COR-L47 (cell line): ENCODE data around the gene HOXB1.
"Not testable (repeated sequence)": the region's sequence is repeated elsewhere in the genome, so short reads cannot be mapped to it uniquely, and the experiment has no call there.

Source experiments
- DNase-seq: peaks from one replicate; lab custom pipeline; 2025; lab: John Stamatoyannopoulos, UW

The HOXB1 gene

GRCh38 chr17:48494335-48494734 lies 36.5 kb downstream of the HOXB1 start:
- no peak for DNase-seq

- peak; percentile 87 for DNase-seq
Observed at GRCh38 chr17:48492401-48493298, 38.2 kb downstream of the HOXB1 start.

DNA sequence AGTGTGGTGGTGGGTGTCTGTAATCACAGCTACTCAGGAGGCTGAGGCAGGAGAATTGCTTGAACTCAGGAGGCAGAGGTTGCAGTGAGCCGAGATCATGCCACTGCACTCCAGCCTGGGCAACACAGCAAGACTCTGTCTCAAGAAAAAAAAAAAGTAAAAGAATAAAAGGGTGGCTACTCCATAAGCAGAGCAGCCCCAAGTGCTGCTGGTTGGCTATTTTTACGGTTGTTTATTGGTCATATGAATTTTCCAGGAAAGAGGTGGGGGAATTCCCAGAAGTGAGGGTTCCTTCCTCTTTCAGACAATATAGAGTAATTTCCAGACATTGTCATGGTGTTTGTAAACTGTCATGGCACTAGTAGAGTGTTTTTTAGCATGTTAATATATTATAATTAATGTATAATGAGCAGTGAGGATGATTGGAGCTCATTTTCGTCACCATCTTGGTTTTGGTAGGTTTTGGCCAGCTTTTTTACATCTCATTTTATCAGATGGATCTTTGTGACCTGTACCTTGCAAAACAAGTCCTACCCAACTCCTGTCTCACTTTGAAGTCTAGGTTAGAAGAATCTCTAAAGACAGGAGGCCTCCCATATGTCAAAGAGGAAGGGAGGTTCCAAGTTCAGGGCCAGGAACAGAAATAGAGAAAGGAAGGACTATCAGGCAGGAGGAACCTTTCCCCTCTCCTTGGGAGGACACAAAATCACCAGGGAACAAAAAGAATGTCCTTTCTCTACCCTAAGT lies 39.1 kb downstream of the HOXB1 start:
- no peak for DNase-seq

DNA sequence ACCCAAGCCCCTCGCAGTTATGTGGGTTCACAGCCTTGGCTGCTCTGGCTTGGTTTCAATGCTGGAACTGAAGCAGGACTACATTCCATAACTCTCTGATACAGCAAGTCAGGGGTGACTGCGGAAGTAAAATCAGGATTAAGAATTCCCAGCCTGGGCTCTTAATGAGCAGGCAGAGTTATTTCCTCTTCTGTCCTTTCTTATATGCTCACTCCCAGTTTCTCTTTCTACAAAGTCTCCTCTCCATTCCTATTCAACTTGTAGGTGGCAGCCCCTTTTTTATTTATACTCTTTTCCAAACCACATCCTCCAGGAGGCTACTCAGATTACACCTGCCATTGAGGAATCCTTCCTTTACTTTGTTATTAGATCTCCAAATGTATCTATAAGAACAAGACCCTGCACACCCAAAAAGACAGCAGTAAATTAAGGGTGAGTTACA lies 40.3 kb downstream of the HOXB1 start:
- DNase-seq = no peak

GRCh38 chr17:48489781-48490180 lies 41.0 kb downstream of the HOXB1 start:
- DNase-seq = no peak

DNA sequence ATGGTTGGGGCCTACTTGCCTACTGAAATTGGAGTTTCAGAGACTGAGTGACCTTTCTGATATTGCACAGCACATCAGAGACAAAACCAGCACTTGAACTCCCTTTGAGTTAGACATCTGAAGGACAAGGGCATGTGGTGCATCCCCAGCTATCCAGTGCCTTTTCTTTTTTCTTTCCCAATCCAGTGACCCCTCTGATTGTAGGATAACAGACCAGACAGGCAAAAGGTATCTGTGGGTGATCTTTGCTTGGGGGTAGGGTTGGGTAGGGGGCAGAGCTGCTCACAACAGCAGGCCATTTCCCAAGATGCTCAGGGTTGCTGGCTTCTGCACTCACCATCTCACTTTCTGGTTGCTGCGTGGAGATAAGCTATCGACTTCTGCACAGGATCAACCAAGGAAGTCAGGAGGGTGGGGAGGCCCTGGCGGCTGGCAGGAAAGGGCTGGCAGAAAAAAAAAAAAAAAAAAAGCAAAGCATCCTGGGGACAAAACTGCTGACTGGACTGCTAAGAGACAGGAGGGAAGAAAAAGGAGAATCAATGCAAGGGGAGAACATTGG lies 42.2 kb downstream of the HOXB1 start:
- no peak for DNase-seq

DNA sequence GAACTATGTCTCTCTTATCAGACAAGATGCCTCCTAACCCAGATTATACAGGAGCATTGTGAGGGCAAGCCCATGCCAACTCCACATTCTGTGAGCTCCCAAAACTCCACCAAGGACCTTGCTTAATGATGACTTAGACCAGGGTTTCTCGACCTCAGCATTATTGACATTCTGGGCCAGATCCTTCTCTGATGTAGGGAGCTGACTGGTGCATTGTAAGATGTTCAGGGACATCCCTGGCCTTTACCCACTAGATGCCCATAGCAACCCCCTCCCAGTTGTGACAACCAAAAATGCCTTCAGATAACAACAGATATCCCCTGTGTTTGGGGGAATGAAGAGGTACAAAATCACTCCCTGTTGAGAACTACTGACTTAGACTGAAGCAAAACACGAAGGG lies 43.6 kb downstream of the HOXB1 start:
- no peak for DNase-seq

- DNase-seq = no peak
Observed at GRCh38 chr17:48486557-48486956, 44.3 kb downstream of the HOXB1 start.

- DNase-seq = no peak
Observed at GRCh38 chr17:48484850-48485249, 46.0 kb downstream of the HOXB1 start.

DNA sequence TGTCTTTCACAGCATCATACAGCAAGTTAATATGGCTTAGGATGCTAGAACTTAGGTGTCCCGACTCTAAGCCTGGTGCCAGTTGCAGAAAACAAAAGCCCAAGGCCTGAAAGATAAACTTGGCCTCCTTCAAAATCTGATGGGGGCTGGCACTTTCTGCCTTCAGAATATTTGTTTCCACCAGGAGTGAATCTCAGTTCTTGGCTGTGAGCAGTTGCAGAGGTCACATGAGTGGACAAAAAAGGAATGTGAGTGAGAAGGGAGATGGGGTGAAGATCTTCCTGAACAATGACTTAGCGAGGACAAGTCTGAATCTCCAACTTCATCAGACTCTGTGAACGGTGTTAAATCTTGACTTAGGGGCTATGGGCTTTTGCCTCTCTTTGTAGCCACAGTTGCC lies 46.6 kb downstream of the HOXB1 start:
- no peak for DNase-seq

DNA sequence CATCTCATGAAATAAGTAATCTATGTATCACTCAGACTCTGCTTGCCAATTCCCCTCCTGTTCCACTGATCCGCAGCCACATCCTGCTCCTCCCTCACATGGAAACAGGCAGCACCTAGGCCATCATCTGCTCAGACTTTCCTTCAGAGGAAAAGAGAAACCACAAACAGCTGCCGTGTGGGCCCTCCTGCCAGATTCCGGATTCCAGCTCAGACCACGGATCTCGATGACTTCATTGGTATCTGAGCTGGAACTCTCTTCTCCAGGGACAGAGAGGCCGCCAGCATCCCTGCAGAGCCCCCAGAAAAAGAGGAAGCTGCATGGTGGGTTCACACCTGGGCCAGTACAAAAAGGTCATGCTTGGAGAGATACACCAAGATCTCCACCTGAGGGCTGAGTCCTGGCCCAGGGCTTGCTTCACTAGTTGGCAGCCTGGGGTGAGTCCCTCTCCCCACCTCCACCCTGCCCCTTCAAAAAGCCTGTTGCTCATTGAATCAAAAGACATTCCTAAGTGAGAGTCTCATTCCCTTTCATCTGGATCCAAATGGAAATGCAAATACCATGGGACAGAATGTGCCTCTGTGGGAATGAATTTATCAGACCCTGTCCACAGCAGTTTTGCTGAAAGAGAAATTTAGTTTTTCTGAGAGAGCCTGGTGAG lies 47.2 kb downstream of the HOXB1 start:
- no peak for DNase-seq

GRCh38 chr17:48483004-48483403 lies 47.8 kb downstream of the HOXB1 start:
- DNase-seq = no peak

- DNase-seq = not testable (repeated sequence)
Observed at GRCh38 chr17:48482301-48482700, 48.5 kb downstream of the HOXB1 start.

DNA sequence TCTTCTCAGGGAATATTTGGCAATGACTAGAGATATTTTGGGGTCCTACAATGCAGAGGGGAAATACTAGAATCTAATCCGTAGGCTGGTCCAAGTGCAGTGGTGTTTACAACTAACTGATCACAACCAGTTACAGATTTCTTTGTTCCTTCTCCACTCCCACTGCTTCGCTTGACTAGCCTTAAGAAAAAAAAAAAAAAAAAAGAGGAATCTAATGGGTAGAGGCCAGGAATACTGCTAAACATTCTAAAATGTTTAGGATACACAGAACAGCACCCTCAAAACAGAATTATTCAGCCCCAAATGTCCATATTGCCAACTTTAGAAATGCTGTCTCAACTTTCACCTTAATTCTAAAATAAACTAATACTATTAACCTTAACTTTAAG lies 51.8 kb downstream of the HOXB1 start:
- DNase-seq = no peak
